Activated naive CD4-positive, alpha-beta T cell treated with anti-CD3 and anti-CD28 coated beads, Interleukin-2, amount 10 ng/mL, durations not matched to agents 7 days and 5 days (primary cell): ENCODE measurements around the gene TCF12.

Experiments
- CTCF ChIA-PET: fragments of 350-600 bp; sonication (Branson Sonifier 250); formaldehyde crosslinking; loops from one replicate; lab custom pipeline; 2021; ENCODE audit warnings: antibody characterized with exemption; lab: Charles Lee
- DNase-seq: peaks from one replicate; pipeline ENCODE4 v3.0.0-alpha.2; 2020
- H3K27ac Mint-ChIP-seq: one replicate; pipeline ENCODE4 v1.8.0; 2021; ENCODE audit warnings: mild to moderate bottlenecking, moderate library complexity, mixed read lengths
- H3K27me3 Mint-ChIP-seq: one replicate; pipeline ENCODE4 v1.8.0; 2021; ENCODE audit warnings: mild to moderate bottlenecking, mixed read lengths
- H3K36me3 Mint-ChIP-seq: one replicate; pipeline ENCODE4 v1.8.0; 2021; ENCODE audit warnings: mixed read lengths
- H3K4me1 Mint-ChIP-seq: one replicate; pipeline ENCODE4 v1.8.0; 2021; ENCODE audit warnings: mixed read lengths
- H3K4me3 Mint-ChIP-seq: one replicate; pipeline ENCODE4 v1.8.0; 2021; ENCODE audit warnings: mild to moderate bottlenecking, moderate library complexity, mixed read lengths
- H3K9me3 Mint-ChIP-seq: one replicate; pipeline ENCODE4 v1.8.0; 2021; ENCODE audit warnings: mixed read lengths

The TCF12 gene

DNA sequence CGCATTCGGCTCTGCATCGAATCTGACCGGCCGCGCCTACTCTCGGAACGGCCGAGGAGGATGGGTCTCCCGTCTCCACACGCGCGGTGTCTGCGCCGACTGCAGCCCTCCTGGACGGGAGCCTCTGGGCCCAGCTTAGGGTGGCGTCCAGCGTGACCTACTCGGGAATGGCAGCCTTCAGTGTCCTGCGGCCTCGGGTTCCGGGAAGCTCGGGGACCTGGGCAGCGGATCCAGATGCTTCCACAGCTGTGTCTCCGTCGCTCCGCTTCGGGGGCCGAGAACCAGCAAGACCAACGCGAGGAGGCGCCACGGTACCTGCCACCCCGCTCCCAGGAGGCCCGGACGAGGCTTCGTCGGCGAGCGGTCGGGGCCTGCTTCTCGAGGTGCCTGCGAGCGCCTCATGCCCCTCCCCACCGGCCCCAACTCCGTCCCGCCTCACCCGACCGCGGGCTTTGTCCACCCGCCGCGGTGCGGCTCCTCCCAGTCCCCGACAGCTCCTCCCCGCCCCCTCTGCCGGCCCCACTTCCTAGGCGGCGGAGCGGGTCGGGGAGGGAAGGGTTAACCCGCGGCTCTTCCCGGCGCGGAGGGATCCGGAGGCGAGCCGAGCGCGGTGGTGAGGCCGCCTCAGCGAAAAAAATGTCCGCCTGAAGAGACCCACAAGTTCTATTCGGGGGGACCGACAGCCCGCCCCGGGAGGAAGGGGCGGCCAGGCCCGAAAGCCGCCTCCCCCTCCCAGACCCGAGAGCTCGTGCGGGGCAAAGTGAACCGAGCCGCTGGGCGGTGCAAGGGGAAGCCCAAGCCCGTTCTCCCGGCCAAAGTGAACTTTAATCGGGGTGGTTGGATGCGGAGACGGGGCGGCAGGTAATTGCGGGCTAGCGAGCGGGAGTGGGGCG is at the start of gene TCF12:
TSS of gene TCF12 (plus strand) at position 599 of the 893 bp plus-strand sequence. CDS start 1,270 bp downstream, outside the sequence.
- Mint-ChIP-seq H3K4me1 (peaks cover 36% of the 10 kb centered on the region), H3K9me3 (no peaks in the 10 kb centered on the region), H3K27ac (peak within 1 kb of the TSS; percentile 84), H3K4me3 (peak within 1 kb of the TSS; percentile 77), H3K36me3 (peaks cover 21% of the 10 kb centered on the region), H3K27me3 (no peaks in the 10 kb centered on the region)
- DNase-seq: peak; percentile 90
- CTCF ChIA-PET: interaction anchor here (1.0 to 1.4 kb wide), 5 partner anchors 10 to 388 kb away, joined by 3 to 7 read pairs (median 3); no protein-coding TSS in a partner anchor

- DNase-seq: peak; percentile 52
- Mint-ChIP-seq H3K27ac (no peak overlapping the region), H3K36me3 (no peaks in the 10 kb centered on the region), H3K9me3 (no peaks in the 10 kb centered on the region), H3K4me3 (no peak overlapping the region), H3K4me1 (no peaks in the 10 kb centered on the region), H3K27me3 (no peaks in the 10 kb centered on the region)
- CTCF ChIA-PET: interaction anchor here (0.6 to 10.0 kb wide), 16 partner anchors 15 to 621 kb away, joined by 3 to 137 read pairs (median 4); no protein-coding TSS in a partner anchor
Observed at GRCh38 chr15:56869573-56869972, 48.9 kb upstream of the TCF12 start.

DNA sequence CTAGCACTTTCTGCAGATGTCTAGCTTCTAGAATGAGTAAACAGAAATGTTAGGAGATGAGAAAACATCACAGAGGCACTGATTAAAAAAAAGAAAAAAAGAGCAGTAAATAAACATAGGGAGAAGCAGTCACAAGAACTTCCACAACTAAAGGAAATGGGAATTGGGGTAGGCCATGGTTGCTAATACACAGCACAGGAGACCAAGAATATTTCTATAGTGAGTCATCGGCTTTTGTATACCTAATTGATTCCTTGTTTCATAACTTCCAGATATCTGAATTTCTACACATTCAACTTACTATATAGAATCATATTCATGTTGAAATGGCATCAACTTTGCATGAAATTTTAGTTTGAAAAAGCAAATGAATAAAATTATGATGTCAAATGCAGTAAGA is 47.3 kb upstream of the TCF12 start:
- no peaks in the 10 kb centered on the region for H3K9me3 Mint-ChIP-seq
- no peak overlapping the region for H3K27ac Mint-ChIP-seq
- DNase-seq: no peak
- H3K4me3 Mint-ChIP-seq: no peak overlapping the region
- H3K4me1 Mint-ChIP-seq: no peaks in the 10 kb centered on the region
- H3K36me3 Mint-ChIP-seq: no peaks in the 10 kb centered on the region
- H3K27me3 Mint-ChIP-seq: no peaks in the 10 kb centered on the region
- CTCF ChIA-PET: interaction anchor here (0.7 to 10.0 kb wide), 4 partner anchors 311 to 380 kb away, joined by 3 to 137 read pairs (median 4); no protein-coding TSS in a partner anchor

DNA sequence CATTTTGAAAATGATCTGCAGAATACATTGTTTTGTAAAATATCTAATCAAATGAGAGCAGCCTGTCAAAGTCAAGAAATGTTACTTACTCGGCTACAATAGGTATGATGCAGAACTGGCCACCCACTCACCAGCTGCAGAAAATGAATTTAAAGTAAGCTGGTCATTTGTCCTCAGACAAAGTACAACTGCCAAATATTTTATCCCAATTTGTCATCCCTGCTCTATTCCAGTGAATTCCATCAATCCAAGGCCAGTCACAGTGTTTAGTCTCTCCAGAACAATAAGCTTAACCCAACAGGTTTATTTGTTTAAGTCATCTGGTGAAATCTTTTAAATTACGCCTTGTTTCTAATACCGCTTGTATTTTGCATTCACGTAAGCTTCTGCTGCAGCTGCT is 46.6 kb upstream of the TCF12 start:
- Mint-ChIP-seq H3K9me3 (no peaks in the 10 kb centered on the region), H3K27me3 (no peaks in the 10 kb centered on the region), H3K27ac (no peak overlapping the region), H3K36me3 (no peaks in the 10 kb centered on the region), H3K4me1 (no peaks in the 10 kb centered on the region), H3K4me3 (no peak overlapping the region)
- CTCF ChIA-PET: interaction anchor here (0.7 to 10.0 kb wide), 4 partner anchors 310 to 380 kb away, joined by 3 to 137 read pairs (median 4); no protein-coding TSS in a partner anchor
- no peak for DNase-seq

GRCh38 chr15:56877255-56877970 is 41.0 kb upstream of the TCF12 start:
- no peak overlapping the region for H3K27ac Mint-ChIP-seq

GRCh38 chr15:56879502-56879901 is 38.9 kb upstream of the TCF12 start:
- Mint-ChIP-seq H3K36me3 (no peaks in the 10 kb centered on the region), H3K4me1 (no peaks in the 10 kb centered on the region), H3K27ac (no peak overlapping the region), H3K4me3 (no peak overlapping the region), H3K27me3 (no peaks in the 10 kb centered on the region), H3K9me3 (no peaks in the 10 kb centered on the region)
- DNase-seq: no peak
- CTCF ChIA-PET: interaction anchor here (1.2 kb wide), 1 partner anchor 388 kb away, joined by 3 read pairs; no protein-coding TSS in a partner anchor

More at GRCh38 chr15:56877255-56877970, 41.0 kb upstream of the TCF12 start:
- no peaks in the 10 kb centered on the region for H3K4me1 Mint-ChIP-seq
- no peak for DNase-seq
- H3K36me3 Mint-ChIP-seq: no peaks in the 10 kb centered on the region
- CTCF ChIA-PET: no interaction called here
- no peaks in the 10 kb centered on the region for H3K27me3 Mint-ChIP-seq
- no peak overlapping the region for H3K4me3 Mint-ChIP-seq
- no peaks in the 10 kb centered on the region for H3K9me3 Mint-ChIP-seq

GRCh38 chr15:56883088-56883487 is 35.4 kb upstream of the TCF12 start:
- no peaks in the 10 kb centered on the region for H3K9me3 Mint-ChIP-seq
- DNase-seq: no peak
- CTCF ChIA-PET: no interaction called here
- no peak overlapping the region for H3K4me3 Mint-ChIP-seq
- H3K27ac Mint-ChIP-seq: no peak overlapping the region
- no peaks in the 10 kb centered on the region for H3K36me3 Mint-ChIP-seq
- peaks cover 17% of the 10 kb centered on the region for H3K4me1 Mint-ChIP-seq
- peaks cover 3% of the 10 kb centered on the region for H3K27me3 Mint-ChIP-seq

DNA sequence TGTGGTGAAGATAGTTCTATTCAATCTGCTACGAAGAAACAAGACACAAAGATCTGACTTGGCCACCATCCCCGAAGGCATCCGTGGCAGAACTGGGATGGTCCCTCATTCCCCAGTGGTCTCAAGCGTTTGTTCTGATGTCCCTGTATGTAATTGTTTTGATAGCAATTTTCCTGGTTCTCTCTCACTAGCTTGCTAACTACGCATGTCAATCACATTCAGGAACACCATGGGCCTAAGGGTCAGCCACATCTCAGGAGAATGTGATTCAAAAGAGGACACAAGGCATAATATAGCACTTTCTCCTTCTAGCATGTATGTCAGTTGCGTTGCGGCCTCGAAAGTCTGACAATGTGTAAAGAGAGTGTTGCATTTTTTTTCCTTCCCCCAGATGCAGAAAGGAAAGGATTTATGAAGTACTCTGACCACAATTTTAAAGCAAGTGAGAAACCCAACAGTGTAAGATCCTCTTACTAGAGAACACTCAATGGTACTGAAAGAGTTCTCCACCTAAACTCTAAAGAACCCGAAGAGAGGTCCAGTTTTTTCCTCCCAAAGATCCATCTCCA is 32.0 kb upstream of the TCF12 start:
- DNase-seq: no peak
- Mint-ChIP-seq H3K36me3 (peaks cover 2% of the 10 kb centered on the region), H3K4me1 (peaks cover 26% of the 10 kb centered on the region), H3K27ac (peak overlapping the region; percentile 78), H3K4me3 (peak overlapping the region; percentile 76), H3K27me3 (peaks cover 3% of the 10 kb centered on the region), H3K9me3 (no peaks in the 10 kb centered on the region)
- CTCF ChIA-PET: interaction anchor here (1.0 kb wide), 1 partner anchor 638 kb away, joined by 3 read pairs; no protein-coding TSS in a partner anchor

- Mint-ChIP-seq H3K27ac (peak overlapping the region; percentile 79), H3K4me3 (peak overlapping the region; percentile 76), H3K9me3 (no peaks in the 10 kb centered on the region), H3K4me1 (peaks cover 26% of the 10 kb centered on the region), H3K27me3 (peaks cover 3% of the 10 kb centered on the region), H3K36me3 (peaks cover 2% of the 10 kb centered on the region)
- CTCF ChIA-PET: interaction anchor here (0.9 kb wide), 1 partner anchor 31 kb away, joined by 3 read pairs; the partner anchor contains the start of gene TCF12
- peak; percentile 82 for DNase-seq
Observed at GRCh38 chr15:56886932-56887781, 31.3 kb upstream of the TCF12 start.

DNA sequence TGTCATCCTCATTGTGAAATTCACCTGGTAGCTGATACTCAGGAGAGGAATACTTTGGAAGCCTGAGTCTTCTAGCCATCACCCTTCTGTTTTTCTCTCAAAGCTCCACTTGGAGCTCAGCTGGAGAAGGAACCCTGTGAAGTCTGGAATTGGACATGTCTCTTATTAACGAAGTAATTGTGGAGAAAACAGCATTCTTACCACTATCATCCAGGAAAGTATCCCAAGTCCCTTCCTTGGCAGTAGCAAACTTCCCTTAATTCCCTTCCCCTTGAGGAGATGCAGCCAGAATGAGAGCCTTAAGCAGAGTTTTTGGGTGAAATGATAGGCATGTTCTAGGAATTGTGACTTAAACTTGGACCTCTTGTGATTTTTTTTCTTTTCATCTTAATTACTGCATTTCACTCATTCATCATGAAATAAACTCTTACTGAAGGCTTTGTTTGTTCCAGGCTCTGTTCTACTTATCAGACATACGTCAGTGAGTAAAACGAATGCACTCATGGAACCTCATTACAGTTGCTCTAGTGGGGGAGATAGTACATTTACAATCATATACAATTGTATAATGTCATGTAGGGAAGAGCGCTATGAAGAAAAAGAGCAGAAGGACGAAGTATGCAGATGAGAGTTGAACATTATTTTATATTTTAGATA is 30.5 kb upstream of the TCF12 start:
- peak overlapping the region; percentile 79 for H3K27ac Mint-ChIP-seq
- no peaks in the 10 kb centered on the region for H3K9me3 Mint-ChIP-seq
- peak overlapping the region; percentile 76 for H3K4me3 Mint-ChIP-seq
- H3K36me3 Mint-ChIP-seq: peaks cover 2% of the 10 kb centered on the region
- no peak for DNase-seq
- peaks cover 3% of the 10 kb centered on the region for H3K27me3 Mint-ChIP-seq
- peaks cover 26% of the 10 kb centered on the region for H3K4me1 Mint-ChIP-seq
- CTCF ChIA-PET: interaction anchor here (0.9 kb wide), 1 partner anchor 30 kb away, joined by 3 read pairs; the partner anchor contains the start of gene TCF12

GRCh38 chr15:56890038-56890437 is 28.4 kb upstream of the TCF12 start:
- peaks cover 2% of the 10 kb centered on the region for H3K36me3 Mint-ChIP-seq
- DNase-seq: no peak
- CTCF ChIA-PET: no interaction called here
- peaks cover 3% of the 10 kb centered on the region for H3K27me3 Mint-ChIP-seq
- H3K9me3 Mint-ChIP-seq: no peaks in the 10 kb centered on the region
- peaks cover 26% of the 10 kb centered on the region for H3K4me1 Mint-ChIP-seq
- H3K4me3 Mint-ChIP-seq: no peak overlapping the region
- no peak overlapping the region for H3K27ac Mint-ChIP-seq

GRCh38 chr15:56891852-56892440 is 26.5 kb upstream of the TCF12 start:
- Mint-ChIP-seq H3K9me3 (no peaks in the 10 kb centered on the region), H3K36me3 (peaks cover 2% of the 10 kb centered on the region), H3K27ac (no peak overlapping the region), H3K4me1 (peaks cover 17% of the 10 kb centered on the region), H3K27me3 (peaks cover under 1% of the 10 kb centered on the region), H3K4me3 (no peak overlapping the region)
- no peak for DNase-seq
- CTCF ChIA-PET: no interaction called here
